ENCODE data around the gene COG4.
"Not testable (repeated sequence)": the region's sequence is repeated elsewhere in the genome, so short reads cannot be mapped to it uniquely, and the experiment has no call there.

The COG4 gene

DNA sequence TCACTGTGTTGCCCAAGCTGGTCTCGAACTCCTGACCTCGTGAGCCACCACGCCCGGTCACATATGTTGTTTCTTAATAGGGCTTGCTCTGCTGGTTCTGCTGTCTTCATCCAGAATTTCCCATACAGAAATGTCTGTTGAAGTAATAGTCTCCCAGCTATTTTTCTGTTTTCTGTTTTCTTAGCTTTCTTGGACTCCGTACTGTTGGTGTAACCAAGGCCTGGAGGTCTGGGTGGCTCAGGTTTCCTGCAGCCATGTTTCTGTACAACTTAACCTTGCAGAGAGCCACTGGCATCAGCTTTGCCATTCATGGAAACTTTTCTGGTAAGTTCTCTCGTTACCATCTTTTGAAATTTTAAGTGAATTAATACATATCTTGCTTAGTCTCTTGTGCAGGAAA lies 3.0 kb upstream of the COG4 start:
- no peak for DNase-seq

GRCh38 chr16:70524399-70524825 lies 1.1 kb upstream of the COG4 start:
- not testable (repeated sequence) for DNase-seq

DNA sequence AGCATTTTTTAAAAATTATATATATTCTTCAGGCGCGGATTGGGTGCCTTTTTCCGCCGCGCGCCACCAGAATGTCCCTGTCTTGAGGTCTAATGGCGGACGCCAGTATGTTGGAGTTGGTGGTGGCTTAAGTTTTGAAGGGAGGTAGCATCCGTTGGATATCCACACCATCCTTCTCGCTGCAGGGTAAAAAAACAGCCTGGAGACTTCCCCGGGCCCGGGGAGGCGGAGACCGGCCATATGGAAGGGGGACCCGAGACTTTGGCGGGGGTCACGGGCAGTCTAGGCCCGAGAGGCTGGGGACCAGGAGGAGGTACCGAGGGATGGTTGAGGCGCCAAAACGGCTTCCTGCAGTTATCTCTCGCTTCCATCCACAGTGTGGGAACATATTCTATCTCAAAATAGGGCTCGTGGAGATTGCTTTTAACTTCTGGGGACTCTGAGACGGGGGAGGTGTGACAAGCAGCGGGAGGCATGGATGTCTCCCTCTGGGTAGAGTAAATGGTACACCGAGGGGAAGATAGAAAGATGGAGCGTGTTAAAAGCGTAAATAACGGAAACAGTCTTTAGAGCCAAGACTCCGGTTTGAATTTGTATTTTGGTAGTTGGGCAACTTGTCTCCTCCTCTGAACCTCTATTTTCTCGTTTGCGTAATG lies 517 bp upstream of the COG4 start, which contains the start of gene SF3B3:
SF3B3 (plus strand) TSS at position 74 of the 656 bp plus-strand sequence. CDS start 2,841 bp downstream, outside the sequence.
- DNase-seq: peak; percentile 59 to 66 (median 61)

DNA sequence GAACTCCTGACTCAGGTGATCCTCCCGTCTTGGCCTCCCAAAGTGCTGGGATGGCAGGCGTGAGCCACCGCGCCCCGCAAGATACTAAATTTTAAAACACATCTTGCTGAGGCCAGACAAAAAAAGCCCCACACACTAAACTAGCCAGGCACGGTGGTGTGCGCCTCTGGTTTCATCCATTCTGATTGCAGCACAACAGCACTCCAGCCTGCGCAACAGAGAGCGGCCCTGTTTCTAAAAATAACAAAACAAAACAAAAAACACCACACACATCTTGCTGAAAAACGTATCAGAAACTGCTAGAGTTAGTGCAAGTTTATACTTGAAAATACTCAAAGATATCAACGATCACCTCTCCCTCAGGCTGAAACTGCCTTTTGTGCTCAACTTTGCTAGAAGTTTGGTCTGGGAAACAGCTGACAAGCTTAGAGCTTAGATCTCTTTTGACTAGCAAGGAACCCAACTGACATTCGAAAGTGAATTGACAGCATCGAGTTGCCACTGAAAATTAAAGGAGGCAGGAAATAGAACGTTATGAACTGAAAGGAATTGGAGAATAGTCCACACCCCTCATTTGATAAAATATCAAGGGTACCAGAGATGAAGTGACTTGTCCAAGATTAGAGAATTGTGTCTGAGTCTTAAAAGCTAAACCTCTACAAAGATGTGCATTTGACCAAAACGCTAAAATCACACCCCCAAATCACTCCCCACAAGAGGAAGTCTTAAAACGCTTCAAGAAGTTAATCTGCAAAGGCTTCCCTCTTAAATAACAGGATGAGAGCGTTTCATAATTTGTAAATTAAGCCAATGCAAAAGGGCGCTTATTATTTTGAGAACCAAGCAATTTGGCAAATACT lies 908 bp downstream of the COG4 start:
- no peak for DNase-seq

- DNase-seq: no peak
Observed at GRCh38 chr16:70520612-70521297, 2.6 kb downstream of the COG4 start.

DNA sequence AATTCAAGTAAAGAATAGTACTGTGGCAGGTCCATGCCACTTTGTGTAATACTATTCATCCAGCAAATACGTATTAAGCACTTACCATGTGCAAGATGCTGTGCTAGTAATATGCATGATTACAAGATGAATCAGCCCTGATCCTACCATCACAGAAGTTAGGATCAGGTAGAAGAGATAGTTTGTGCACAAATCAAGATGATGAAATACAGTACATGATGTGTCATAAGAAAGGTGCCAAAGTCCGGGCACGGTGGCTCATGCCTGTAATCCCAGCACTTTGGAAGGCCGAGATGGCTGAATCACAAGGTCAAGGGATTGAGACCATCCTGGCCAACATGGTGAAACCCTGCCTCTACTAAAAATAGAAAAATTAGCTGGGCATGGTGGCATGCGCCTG lies 10.9 kb downstream of the COG4 start:
- DNase-seq: no peak

GRCh38 chr16:70511833-70512232 lies 11.5 kb downstream of the COG4 start:
- no peak for DNase-seq

GRCh38 chr16:70510216-70510615 lies 13.1 kb downstream of the COG4 start:
- no peak for DNase-seq

- DNase-seq: no peak
Observed at GRCh38 chr16:70508752-70509151, 14.6 kb downstream of the COG4 start.

DNA sequence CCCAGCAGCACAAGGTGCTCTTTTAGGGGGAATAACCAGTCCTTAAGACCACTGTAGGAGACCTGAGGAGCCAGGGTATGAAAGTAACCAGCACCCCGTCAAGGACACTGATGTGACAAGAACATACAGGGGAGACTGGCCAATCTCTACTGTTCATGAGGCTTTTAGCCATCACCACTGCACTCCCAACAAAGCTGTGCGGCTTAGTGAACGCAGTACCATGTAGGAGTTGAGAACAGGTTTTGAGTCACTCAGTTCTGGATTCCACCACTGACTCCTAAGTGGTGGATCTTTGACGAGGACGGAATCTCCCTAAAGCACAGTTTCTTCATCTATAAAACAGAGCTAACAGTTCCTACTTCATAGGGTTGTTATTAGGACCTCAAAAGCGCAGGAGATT lies 26.8 kb downstream of the COG4 start:
- no peak for DNase-seq

DNA sequence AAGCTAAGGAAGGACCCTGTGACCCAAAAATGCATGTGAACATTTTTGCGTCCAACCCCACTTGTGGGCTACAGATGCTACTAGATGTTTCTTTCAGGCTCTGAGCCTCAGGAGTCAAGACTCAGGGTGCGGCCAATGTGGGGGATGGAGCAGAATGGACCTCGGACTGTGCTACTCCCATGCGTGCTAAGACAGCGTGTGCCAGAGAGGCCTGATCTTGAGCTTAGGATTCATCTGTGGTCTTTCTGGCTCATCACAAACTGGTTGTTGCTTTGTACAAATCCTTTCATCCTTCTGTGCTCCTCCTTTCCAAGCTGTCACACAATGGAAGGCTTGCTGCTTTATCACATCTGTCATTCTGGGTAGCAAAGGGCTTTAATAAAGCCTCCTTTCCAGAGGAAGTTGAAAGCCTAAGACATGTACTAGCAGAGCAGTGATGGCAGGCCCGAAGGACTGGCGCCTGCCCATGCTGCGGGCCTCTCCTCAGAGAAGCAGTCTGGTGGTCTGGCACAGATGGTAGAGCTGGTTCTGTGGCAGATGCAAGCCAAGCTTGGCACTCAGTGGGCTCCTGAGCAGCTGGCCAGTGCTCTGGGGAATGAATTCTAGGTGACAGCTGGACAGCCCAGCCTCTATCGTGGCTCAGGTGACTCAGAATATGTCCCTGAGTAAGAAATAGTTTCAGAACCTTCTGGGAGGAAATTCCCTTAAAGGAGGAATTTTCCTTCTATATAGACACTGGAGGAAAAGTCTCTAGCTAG lies 27.8 kb downstream of the COG4 start:
- DNase-seq: no peak

GRCh38 chr16:70494777-70495176 lies 28.6 kb downstream of the COG4 start:
- DNase-seq: no peak

DNA sequence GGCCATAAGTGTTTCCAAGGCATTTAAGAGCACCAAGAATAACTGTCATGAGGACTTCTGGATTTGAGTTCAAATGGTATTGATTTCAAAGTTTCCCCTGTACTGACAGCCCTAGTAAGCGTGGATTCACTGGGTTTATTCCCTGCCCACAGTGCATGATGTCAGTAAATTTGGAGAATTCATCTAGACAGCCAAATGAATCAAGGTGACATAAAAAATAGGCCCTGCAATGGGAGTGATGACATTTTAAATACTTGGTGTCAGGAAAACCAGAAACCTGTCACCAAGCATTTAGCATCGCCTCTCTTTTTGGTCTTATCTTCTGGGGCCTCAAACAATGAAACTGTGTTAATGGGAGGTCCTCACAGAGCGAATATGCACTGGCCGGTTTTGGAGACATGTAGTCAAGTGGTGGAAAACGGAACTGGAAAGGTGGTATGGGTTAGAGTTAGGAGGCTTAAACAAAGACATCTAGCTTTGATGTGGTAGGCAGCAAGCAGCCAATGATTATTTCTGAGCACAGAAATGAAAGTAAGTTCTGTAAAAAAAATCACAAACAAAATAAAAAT lies 29.1 kb downstream of the COG4 start:
- DNase-seq: no peak

GRCh38 chr16:70493802-70494201 lies 29.6 kb downstream of the COG4 start:
- no peak for DNase-seq

- no peak for DNase-seq
Observed at GRCh38 chr16:70490261-70490660, 33.1 kb downstream of the COG4 start.

GRCh38 chr16:70484867-70485266 lies 38.5 kb downstream of the COG4 start:
- DNase-seq: no peak

DNA sequence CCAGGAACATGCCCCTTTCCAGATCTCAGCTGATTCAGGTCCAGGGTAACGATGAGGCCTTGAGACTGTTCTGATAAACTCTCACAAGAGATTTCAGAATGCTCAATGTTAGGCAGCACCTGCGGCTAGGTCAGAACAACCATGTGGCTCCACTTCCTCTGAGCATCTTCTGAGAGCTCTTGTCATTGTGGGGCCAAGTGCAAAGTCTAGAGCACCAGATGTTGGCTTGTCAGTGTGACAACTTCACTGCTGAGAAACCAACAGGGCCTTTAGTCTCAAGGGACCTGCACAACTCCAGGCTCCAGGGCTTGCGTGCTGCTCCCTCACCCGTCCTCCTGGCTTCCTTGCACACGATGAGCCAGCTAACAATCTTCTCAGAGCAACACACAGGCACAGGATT lies 39.9 kb downstream of the COG4 start:
- DNase-seq: no peak

- DNase-seq: no peak
Observed at GRCh38 chr16:70482624-70483023, 40.7 kb downstream of the COG4 start.

DNA sequence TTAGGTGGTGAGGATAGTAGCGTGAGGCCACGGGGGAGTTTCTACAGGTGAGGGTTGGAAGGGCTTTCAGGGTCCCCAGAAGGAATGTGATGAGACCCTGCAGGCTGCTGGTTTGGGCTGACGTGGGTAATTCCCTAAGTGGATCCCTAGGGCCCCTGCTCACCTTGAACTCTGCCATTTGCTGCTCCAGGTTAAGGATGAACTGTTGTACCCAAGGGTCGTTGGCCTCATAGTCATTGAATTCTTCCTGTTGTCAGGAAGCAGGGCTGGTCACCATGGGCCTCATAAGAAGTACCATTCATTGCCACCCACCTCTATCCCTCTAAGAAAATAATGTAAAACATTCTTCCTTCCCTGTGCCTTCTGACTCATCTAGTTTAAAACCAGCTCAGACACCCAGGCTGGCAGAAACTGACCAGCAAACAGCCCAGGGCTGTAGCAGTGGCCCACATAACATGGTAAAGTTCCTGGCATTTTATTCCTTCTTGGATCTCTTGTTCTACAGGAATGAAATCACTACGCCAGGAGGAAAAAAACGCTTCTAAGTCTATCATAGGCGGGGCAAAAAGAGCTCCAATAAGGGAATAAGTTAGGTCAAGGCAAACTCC lies 41.3 kb downstream of the COG4 start:
- no peak for DNase-seq

DNA sequence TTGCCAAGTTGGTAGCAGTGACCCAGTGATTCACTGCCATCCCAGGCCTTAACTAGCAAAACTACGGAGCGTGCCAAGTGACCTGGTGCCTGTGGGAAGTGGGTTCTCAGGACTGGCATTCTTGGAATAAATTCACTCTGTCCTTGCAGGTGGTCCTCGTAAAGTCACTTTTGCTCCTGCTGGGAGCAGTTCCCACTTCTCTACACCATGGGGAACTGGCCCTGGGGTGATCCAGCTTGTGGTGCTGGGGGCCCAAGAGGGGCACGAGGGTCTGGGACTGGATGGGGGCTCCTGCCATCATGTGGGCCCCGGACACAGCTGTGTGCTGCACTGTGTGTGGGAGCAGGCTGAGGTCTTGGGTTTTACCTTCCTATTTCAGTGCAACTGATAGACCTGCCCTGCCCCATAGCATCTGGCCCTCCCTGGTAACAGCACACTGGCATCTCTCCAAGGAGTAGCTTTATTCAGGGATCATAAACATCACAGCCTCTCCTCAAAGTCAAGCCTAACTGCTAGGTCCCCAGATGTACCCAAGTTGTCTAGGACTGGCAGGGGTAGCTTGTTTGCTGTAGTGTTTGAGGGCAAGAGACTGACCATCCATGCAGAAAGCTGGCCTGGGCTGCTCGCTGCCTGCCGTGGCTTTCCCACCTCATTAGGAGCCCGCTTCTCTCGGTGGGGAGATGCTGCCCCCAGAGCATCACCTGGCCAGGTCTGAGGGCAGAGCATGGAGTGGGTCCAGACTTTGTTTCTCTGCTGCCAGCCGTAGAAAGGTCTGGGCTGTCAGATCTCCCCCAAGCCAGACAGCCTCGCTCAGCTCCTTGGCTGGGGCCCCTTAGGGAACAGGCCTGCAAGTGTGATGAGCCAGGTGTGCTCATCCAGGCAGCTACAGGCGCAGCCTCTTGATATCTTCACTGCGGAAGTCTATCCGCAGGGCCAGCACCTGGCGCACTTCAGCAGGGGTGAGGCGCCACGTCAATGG lies 42.9 kb downstream of the COG4 start:
- no peak for DNase-seq

DNA sequence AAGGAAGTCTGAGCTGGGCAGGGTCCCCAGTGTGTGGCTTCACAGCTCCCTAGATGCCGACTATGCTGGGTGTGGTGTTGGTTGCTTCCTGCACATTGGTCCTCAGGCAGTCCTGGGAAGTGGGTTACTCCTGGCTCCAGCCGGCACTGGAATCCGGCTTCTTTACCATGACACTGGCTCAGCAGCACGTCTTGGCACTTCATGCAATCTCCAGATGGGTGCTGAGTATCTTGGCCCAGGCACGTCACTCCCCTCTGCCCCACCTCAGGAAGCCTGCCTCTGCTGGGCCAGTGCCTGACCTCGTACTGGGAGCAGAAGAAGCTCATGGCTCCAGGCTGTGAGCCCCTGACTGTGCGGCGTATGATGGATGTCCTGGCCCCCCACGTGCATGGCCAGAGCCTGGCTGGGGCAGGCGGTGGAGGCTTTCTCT lies 44.4 kb downstream of the COG4 start:
- DNase-seq: no peak
